Ecto neural progenitor cell (in vitro differentiated cells): ENCODE results near the gene SPECC1L.
"Not testable (repeated sequence)": the region's sequence is repeated elsewhere in the genome, so short reads cannot be mapped to it uniquely, and the experiment has no call there.

ENCODE experiments used
- DNase-seq: peaks from one replicate; pipeline ENCODE4 v3.0.0-alpha.2; 2018; ENCODE audit warnings: low spot score

SPECC1L gene

GRCh38 chr22:24245584-24246561 lies 24.8 kb upstream of the SPECC1L start:
- not testable (repeated sequence) for DNase-seq

- DNase-seq = no peak
These were observed 23.6 kb upstream of the SPECC1L start for GRCh38 chr22:24247011-24247507.

- peak; percentile 91 for DNase-seq
These were observed 22.9 kb upstream of the SPECC1L start for GRCh38 chr22:24247564-24248344.

- DNase-seq = not testable (repeated sequence)
These were observed 22.0 kb upstream of the SPECC1L start for GRCh38 chr22:24248611-24249010.

GRCh38 chr22:24249413-24249812 lies 21.2 kb upstream of the SPECC1L start:
- not testable (repeated sequence) for DNase-seq

- DNase-seq = not testable (repeated sequence)
These were observed 19.3 kb upstream of the SPECC1L start for GRCh38 chr22:24251286-24251685.

GRCh38 chr22:24253126-24253525 lies 17.5 kb upstream of the SPECC1L start:
- not testable (repeated sequence) for DNase-seq

GRCh38 chr22:24256136-24256535 lies 14.5 kb upstream of the SPECC1L start:
- DNase-seq = not testable (repeated sequence)

GRCh38 chr22:24256736-24257135 lies 13.9 kb upstream of the SPECC1L start:
- not testable (repeated sequence) for DNase-seq

GRCh38 chr22:24259459-24259858 lies 11.2 kb upstream of the SPECC1L start:
- peak; percentile 78 for DNase-seq

- not testable (repeated sequence) for DNase-seq
These were observed 8.4 kb upstream of the SPECC1L start for GRCh38 chr22:24262185-24262749.

- not testable (repeated sequence) for DNase-seq
These were observed 7.2 kb upstream of the SPECC1L start for GRCh38 chr22:24263479-24263878.

GRCh38 chr22:24264329-24264896 lies 6.2 kb upstream of the SPECC1L start:
- not testable (repeated sequence) for DNase-seq

GRCh38 chr22:24265734-24266133 lies 4.9 kb upstream of the SPECC1L start:
- DNase-seq = no peak

- DNase-seq = not testable (repeated sequence)
These were observed 4.1 kb upstream of the SPECC1L start for GRCh38 chr22:24266495-24266894.

- no peak for DNase-seq
These were observed 789 bp downstream of the SPECC1L start for GRCh38 chr22:24271386-24271854.

- not testable (repeated sequence) for DNase-seq
These were observed 2.4 kb downstream of the SPECC1L start for GRCh38 chr22:24273031-24273430.

GRCh38 chr22:24273906-24274305 lies 3.3 kb downstream of the SPECC1L start:
- DNase-seq = not testable (repeated sequence)

- DNase-seq = not testable (repeated sequence)
These were observed 4.2 kb downstream of the SPECC1L start for GRCh38 chr22:24274696-24275405.

GRCh38 chr22:24280363-24280762 lies 9.7 kb downstream of the SPECC1L start:
- not testable (repeated sequence) for DNase-seq

GRCh38 chr22:24282401-24282800 lies 11.8 kb downstream of the SPECC1L start:
- no peak for DNase-seq
